K562 (cell line): Measurements from ENCODE around the gene ICA1. TPM values are rescaled to one million over a fixed set of nuclear protein-coding genes. Genes with fewer than 3 reads are reported as not detected.
A peak's percentile ranks its signal among the peaks of the same experiment; 100 is the strongest.

Experiments used
- ATAC-seq: fragments of 200-7000 bp; cut with Tn5 transposase; 3 replicates; pipeline ENCODE4 v1.9.1; 2020; ENCODE audit warnings: moderate library complexity
- BruUV-seq: library from RNA; stranded (reverse); fragments of 400-500 nt; replicated peaks from 2 replicates; lab custom pipeline; 2021; lab: Mats Ljungman, UMichigan
- CTCF ChIA-PET: fragments of 300-600 bp; formaldehyde crosslinking; extraction: SDS; loops from one replicate; lab custom pipeline; 2021; ENCODE audit warnings: low intra/inter-chr PET ratio; lab: Yijun Ruan, JAX
- POLR2A ChIA-PET: fragments of 300-600, 350-650 bp; sonication (Branson Sonifier 250); formaldehyde crosslinking; extraction: SDS; loops from one replicate; lab custom pipeline; 2021; ENCODE audit warnings: antibody characterized with exemption, inconsistent platforms; lab: Yijun Ruan, JAX
- DNase-seq, 4 experiments: peaks; one replicate each; pipeline versions ENCODE4 v3.0.0 to v3.0.0-alpha.2; 2011 to 2018; ENCODE audit warnings: low spot score in 3 of 4, mixed read lengths in 3 of 4; ENCODE audit errors: extremely low read depth in 1 of 4
- FAIRE-seq: peaks from 2 replicates; lab custom pipeline; 2011; peaks lifted over from hg19 to GRCh38; lab: Jason Lieb, UNC
- H2AFZ ChIP-seq: 2 replicates; pipeline ENCODE4 v1.6.0; 2011; ENCODE audit warnings: low read depth, low read length, control low read depth, inconsistent platforms
- H3K27ac ChIP-seq: fragments of 200-600 bp; 3 replicates; pipeline ENCODE4 v1.8.0; 2011; ENCODE audit warnings: low read depth, mild to moderate bottlenecking, control low read depth, inconsistent platforms, low read length, moderate library complexity, mixed read lengths; ENCODE audit errors: extremely low read depth
- H3K27me3 ChIP-seq, 2 experiments: fragments of 300-600 bp in 1 of 2; 2 replicates in 1 of 2; 3 replicates in 1 of 2; pipeline versions ENCODE4 v1.6.0 to v1.8.0; 2011; ENCODE audit warnings: inconsistent platforms in 2 of 2, low read length in 2 of 2, mild to moderate bottlenecking in 1 of 2, mixed read lengths in 1 of 2, moderate library complexity in 1 of 2; ENCODE audit not compliant: control insufficient read depth in 2 of 2, insufficient read depth in 2 of 2
- H3K36me3 ChIP-seq: fragments of 300-600 bp; 3 replicates; pipeline ENCODE4 v1.8.0; 2011; ENCODE audit warnings: mild to moderate bottlenecking, low read length, inconsistent platforms; ENCODE audit not compliant: control insufficient read depth, insufficient read depth
- H3K4me1 ChIP-seq, 2 experiments: fragments of 200-600 bp in 1 of 2; replicated peaks in 1 of 2; 2 replicates in 1 of 2; 3 replicates in 1 of 2; pipeline versions ENCODE4 v1.5.1 to v1.8.0; 2011; ENCODE audit warnings: inconsistent platforms in 2 of 2, low read length in 2 of 2, mild to moderate bottlenecking in 1 of 2, mixed read lengths in 1 of 2, moderate library complexity in 1 of 2; ENCODE audit not compliant: control insufficient read depth in 2 of 2, insufficient read depth in 2 of 2
- H3K4me2 ChIP-seq: 2 replicates; pipeline ENCODE4 v1.6.1; 2011; ENCODE audit warnings: low read length, control low read depth, inconsistent platforms, mixed read lengths; ENCODE audit not compliant: insufficient read depth
- H3K4me3 ChIP-seq: fragments of 200-600 bp; sonication (generic), shearing (Covaris generic); 2 replicates; pipeline ENCODE4 v1.5.1; 2016; ENCODE audit warnings: control low read depth, inconsistent platforms
- H3K79me2 ChIP-seq: fragments of 200-600 bp; 3 replicates; pipeline ENCODE4 v1.8.0; 2011; ENCODE audit warnings: low read length, inconsistent platforms; ENCODE audit not compliant: control insufficient read depth, insufficient read depth
- H3K9ac ChIP-seq, 2 experiments: 2 replicates each; pipeline versions ENCODE4 v1.6.0 to v1.6.1; 2011; ENCODE audit warnings: low read depth in 2 of 2, low read length in 2 of 2, control low read depth in 1 of 2, inconsistent platforms in 1 of 2, mild to moderate bottlenecking in 1 of 2, mixed read lengths in 1 of 2; ENCODE audit not compliant: insufficient read depth in 1 of 2
- H3K9me1 ChIP-seq: one replicate; pipeline ENCODE4 v1.6.0; 2011; ENCODE audit warnings: inconsistent platforms, mild to moderate bottlenecking, low read length, moderate library complexity; ENCODE audit not compliant: control insufficient read depth, insufficient read depth
- H3K9me3 ChIP-seq: replicated peaks from 2 replicates; pipeline ENCODE4 v1.5.1; 2011; ENCODE audit warnings: low read depth, low read length, inconsistent platforms; ENCODE audit not compliant: control insufficient read depth, insufficient read depth
- H4K20me1 ChIP-seq: replicated peaks from 2 replicates; pipeline ENCODE4 v1.6.1; 2011; ENCODE audit warnings: low read length, inconsistent platforms, mixed read lengths; ENCODE audit not compliant: control insufficient read depth, insufficient read depth
- SMAD4 ChIP-seq: fragments of 250-450 bp; sonication (Bioruptor Pico); conservative IDR thresholded peaks from 2 replicates; pipeline ENCODE4 v1.8.0; 2021; ENCODE audit warnings: inconsistent platforms, mild to moderate bottlenecking, moderate library complexity
- SPI1 ChIP-seq: IDR thresholded peaks from 2 replicates; pipeline ENCODE4 v1.6.1; 2011; ENCODE audit warnings: low read depth, low read length, control low read depth, borderline replicate concordance
- WGBS: fragments of 100-300 bp; shearing (Covaris generic); methylation state at CpG from one replicate; pipeline ENCODE4 v1.1.6; 2016; ENCODE audit warnings: low coverage, mixed read lengths; ENCODE audit not compliant: insufficient coverage; ENCODE audit errors: missing lambda C conversion rate; 5-methylcytosine and 5-hydroxymethylcytosine counted together
- in situ Hi-C: fragments of 300-500 bp; cut with MboI; formaldehyde crosslinking; loops from 4 replicates; pipeline ENCODE4 v1.15.0; 2018; ENCODE audit warnings: inconsistent platforms, mixed read lengths
- intact Hi-C: fragments of 100-400 bp; cut with micrococcal nuclease; formaldehyde crosslinking; loops from 2 replicates; pipeline ENCODE4 v1.14.2; 2022
- polyA plus RNA-seq, 8 experiments: library from polyadenylated mRNA; depleted of rRNA in 4 of 8; stranded (reverse) in 5 of 8; unstranded in 3 of 8; fragments of >200 nt; fragmentation: Nextera tagmentation in 2 of 8; fragmentation: Illumina TruSeq in 1 of 8; extraction: Ambion mirVana in 2 of 8; extraction: Trizol in 1 of 8; gene quantifications; 2 replicates each; pipeline versions ENCODE4 v1.2.1 to v1.2.3, GENCODE V29; 2011 to 2014; ENCODE audit warnings: inconsistent platforms in 1 of 8, missing spikeins in 1 of 8
- total RNA-seq, 7 experiments: library from RNA; depleted of rRNA in 6 of 7; stranded (reverse); fragments of >200 nt in 6 of 7; fragmentation: Illumina TruSeq in 2 of 7; extraction: Trizol in 2 of 7; gene quantifications; 2 replicates each; pipeline versions ENCODE4 v1.2.1 to v1.2.3, GENCODE V29; 2011 to 2021; ENCODE audit warnings: low replicate concordance in 1 of 7
- TF ChIP-seq, protein P1 (sequence below), 3 experiments: IDR thresholded peaks in 2 of 3; conservative IDR thresholded peaks in 1 of 3; 2 replicates each; pipeline ENCODE4 v1.5.1; 2011 to 2012; ENCODE audit warnings: low read length in 3 of 3, mild to moderate bottlenecking in 3 of 3, control low read depth in 2 of 3, improper control_type of control experiment in 1 of 3, inconsistent platforms in 1 of 3, low read depth in 1 of 3, mixed read lengths in 1 of 3, moderate library complexity in 1 of 3; ENCODE audit not compliant: insufficient read depth in 2 of 3

ICA1 gene
- total and polyA plus RNA-seq, 9 of the 15 experiments (the other 6 are each of a cell fraction or from before 2014, with no cell fraction given) = 7.1 to 22.3 (median 16.4) TPM

DNA sequence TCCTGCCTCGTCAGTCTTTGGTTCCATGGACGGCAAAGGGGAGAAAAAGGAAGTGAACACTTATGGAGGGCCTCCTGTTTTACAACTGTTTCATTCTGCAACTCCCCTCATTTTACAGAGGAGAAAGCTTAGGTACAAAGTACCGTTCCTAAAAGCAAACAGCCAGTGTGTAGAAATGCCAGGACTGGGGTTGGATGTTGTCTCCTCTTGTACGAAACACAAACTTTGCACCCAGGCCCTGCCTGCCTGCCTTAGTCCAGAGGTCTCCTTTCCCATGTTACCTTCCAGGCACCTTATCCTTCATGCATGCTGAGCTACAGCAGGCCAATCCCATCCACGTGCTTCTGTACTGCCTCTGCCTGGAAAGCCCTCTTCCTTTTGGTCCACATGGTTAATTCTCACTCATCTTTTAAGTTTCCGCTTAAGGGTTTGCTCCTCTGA lies 86.0 kb downstream of the ICA1 start:
- Histone ChIP-seq H3K27me3 (no peaks in the 10 kb centered on the region), H3K9me1 (no peaks in the 10 kb centered on the region), H3K4me2 (no peak overlapping the region), H3K4me3 (no peak overlapping the region), H3K9ac (no peak overlapping the region), H3K27ac (no peak overlapping the region), H3K79me2 (no peaks in the 10 kb centered on the region), H3K9me3 (no peaks in the 10 kb centered on the region), H3K36me3 (no peaks in the 10 kb centered on the region), H2AFZ (peak overlapping the region; percentile 47), H3K4me1 (peaks cover 0 to 22% of the 10 kb centered on the region in 2 experiments; a peak in 4 of 5 replicates), H4K20me1 (no peaks in the 10 kb centered on the region)
- TF ChIP-seq SPI1 = 0 out of 2 replicates have a peak, but pooled peaks have one; percentile 17
- TF ChIP-seq SMAD4 = 0 out of 2 replicates have a peak, but pooled peaks have one; percentile 18
- TF ChIP-seq, protein P1, sequence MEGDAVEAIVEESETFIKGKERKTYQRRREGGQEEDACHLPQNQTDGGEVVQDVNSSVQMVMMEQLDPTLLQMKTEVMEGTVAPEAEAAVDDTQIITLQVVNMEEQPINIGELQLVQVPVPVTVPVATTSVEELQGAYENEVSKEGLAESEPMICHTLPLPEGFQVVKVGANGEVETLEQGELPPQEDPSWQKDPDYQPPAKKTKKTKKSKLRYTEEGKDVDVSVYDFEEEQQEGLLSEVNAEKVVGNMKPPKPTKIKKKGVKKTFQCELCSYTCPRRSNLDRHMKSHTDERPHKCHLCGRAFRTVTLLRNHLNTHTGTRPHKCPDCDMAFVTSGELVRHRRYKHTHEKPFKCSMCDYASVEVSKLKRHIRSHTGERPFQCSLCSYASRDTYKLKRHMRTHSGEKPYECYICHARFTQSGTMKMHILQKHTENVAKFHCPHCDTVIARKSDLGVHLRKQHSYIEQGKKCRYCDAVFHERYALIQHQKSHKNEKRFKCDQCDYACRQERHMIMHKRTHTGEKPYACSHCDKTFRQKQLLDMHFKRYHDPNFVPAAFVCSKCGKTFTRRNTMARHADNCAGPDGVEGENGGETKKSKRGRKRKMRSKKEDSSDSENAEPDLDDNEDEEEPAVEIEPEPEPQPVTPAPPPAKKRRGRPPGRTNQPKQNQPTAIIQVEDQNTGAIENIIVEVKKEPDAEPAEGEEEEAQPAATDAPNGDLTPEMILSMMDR (IDR thresholded peaks at IDR 0.05 in 2 of 3, conservative IDR thresholded peaks at IDR 0.05 in 1 of 3; ENCODE audit: insufficient read depth in 2 of 3, low read depth in 1 of 3, low read length in 3 of 3) = no peak
- WGBS = 80% methylated on average over 6 of the region's 6 CpGs
- DNase-seq (no peak), FAIRE-seq (no peak), ATAC-seq (peak; percentile 53)
- CTCF ChIA-PET = no interaction called here
- POLR2A ChIA-PET = no interaction called here
- in situ Hi-C loops (no loop called here), intact Hi-C loops (no loop called here)
- BruUV-seq = no TSS peak
